H9 (cell line): ENCODE results near the gene CHRNA9. TPM values are rescaled to one million over a fixed set of nuclear protein-coding genes. Genes with fewer than 3 reads are reported as not detected.

Experiments
- DNase-seq: peaks from one replicate; pipeline ENCODE4 v3.0.0-alpha.2; 2017
- H2AFZ ChIP-seq: one replicate; pipeline ENCODE4 v1.6.1; 2013; ENCODE audit warnings: mild to moderate bottlenecking, low read length, control low read depth, moderate library complexity
- H2AK5ac ChIP-seq: 2 replicates; pipeline ENCODE4 v1.6.1; 2013; ENCODE audit warnings: low read length, control low read depth, mixed read lengths; ENCODE audit not compliant: insufficient read length
- H2BK120ac ChIP-seq: one replicate; pipeline ENCODE4 v1.6.1; 2013; ENCODE audit warnings: low read depth, mild to moderate bottlenecking, low read length, control low read depth, inconsistent platforms; ENCODE audit not compliant: poor library complexity, severe bottlenecking
- H2BK12ac ChIP-seq: 2 replicates; pipeline ENCODE4 v1.6.1; 2013; ENCODE audit warnings: low read length, control low read depth, mixed read lengths, low read depth; ENCODE audit not compliant: insufficient read length
- H2BK15ac ChIP-seq: 2 replicates; pipeline ENCODE4 v1.6.1; 2013; ENCODE audit warnings: low read depth, low read length, control low read depth
- H2BK20ac ChIP-seq: one replicate; pipeline ENCODE4 v1.6.1; 2013; ENCODE audit warnings: low read depth, mild to moderate bottlenecking, low read length, control low read depth, inconsistent platforms; ENCODE audit not compliant: poor library complexity, severe bottlenecking
- H2BK5ac ChIP-seq: 2 replicates; pipeline ENCODE4 v1.6.1; 2013; ENCODE audit warnings: low read length, control low read depth, mixed read lengths; ENCODE audit not compliant: insufficient read length
- H3K14ac ChIP-seq: 2 replicates; pipeline ENCODE4 v1.6.1; 2013; ENCODE audit warnings: low read length, control low read depth; ENCODE audit not compliant: insufficient read depth
- H3K18ac ChIP-seq: 2 replicates; pipeline ENCODE4 v1.6.1; 2013; ENCODE audit warnings: low read depth, mild to moderate bottlenecking, mixed read lengths, low read length, control low read depth; ENCODE audit not compliant: insufficient read length
- H3K23ac ChIP-seq: 2 replicates; pipeline ENCODE4 v1.6.1; 2013; ENCODE audit warnings: low read length, control low read depth, mixed read lengths, low read depth; ENCODE audit not compliant: insufficient read length
- H3K23me2 ChIP-seq: 2 replicates; pipeline ENCODE4 v1.6.1; 2013; ENCODE audit warnings: low read depth, mild to moderate bottlenecking, mixed read lengths, low read length, control low read depth; ENCODE audit not compliant: insufficient read length, poor library complexity, severe bottlenecking
- H3K27ac ChIP-seq: 2 replicates; pipeline ENCODE4 v1.5.1; 2013; ENCODE audit warnings: low read length, control low read depth, mixed read lengths, low read depth; ENCODE audit not compliant: insufficient read length
- H3K27me3 ChIP-seq: 2 replicates; pipeline ENCODE4 v1.6.1; 2013; ENCODE audit warnings: low read length, control low read depth, inconsistent platforms; ENCODE audit not compliant: insufficient read depth
- H3K4ac ChIP-seq: 2 replicates; pipeline ENCODE4 v1.6.1; 2013; ENCODE audit warnings: low read depth, mild to moderate bottlenecking, control low read depth, inconsistent platforms, low read length, moderate library complexity
- H3K4me1 ChIP-seq: 2 replicates; pipeline ENCODE4 v1.6.1; 2013; ENCODE audit warnings: low read length, control low read depth, inconsistent platforms; ENCODE audit not compliant: insufficient read depth
- H3K4me2 ChIP-seq: 2 replicates; pipeline ENCODE4 v1.6.1; 2013; ENCODE audit warnings: low read length, control low read depth, mixed read lengths; ENCODE audit not compliant: insufficient read length, insufficient read depth
- H3K56ac ChIP-seq: 2 replicates; pipeline ENCODE4 v1.6.1; 2013; ENCODE audit warnings: low read depth, mild to moderate bottlenecking, mixed read lengths, low read length, control low read depth; ENCODE audit not compliant: insufficient read length
- H3K79me1 ChIP-seq: 2 replicates; pipeline ENCODE4 v1.6.1; 2013; ENCODE audit warnings: low read depth, mild to moderate bottlenecking, moderate library complexity, low read length, control low read depth, inconsistent platforms; ENCODE audit not compliant: insufficient read depth, poor library complexity, severe bottlenecking
- H3K79me2 ChIP-seq: 2 replicates; pipeline ENCODE4 v1.6.1; 2013; ENCODE audit warnings: low read length, control low read depth, inconsistent platforms; ENCODE audit not compliant: insufficient read depth
- H3K9ac ChIP-seq: 2 replicates; pipeline ENCODE4 v1.6.1; 2013; ENCODE audit warnings: low read length, control low read depth, mixed read lengths; ENCODE audit not compliant: insufficient read length; ENCODE audit errors: extremely low read depth
- H3K9me3 ChIP-seq: one replicate; pipeline ENCODE4 v1.6.1; 2013; ENCODE audit warnings: low read depth, low read length, inconsistent platforms; ENCODE audit not compliant: control insufficient read depth
- H3T11ph ChIP-seq: one replicate; pipeline ENCODE4 v1.6.1; 2013; ENCODE audit warnings: mild to moderate bottlenecking, low read length, control low read depth, inconsistent platforms
- H4K20me1 ChIP-seq: one replicate; pipeline ENCODE4 v1.6.1; 2013; ENCODE audit not compliant: control insufficient read depth, insufficient read length, insufficient read depth
- H4K5ac ChIP-seq: 2 replicates; pipeline ENCODE4 v1.6.1; 2013; ENCODE audit warnings: low read depth, mild to moderate bottlenecking, mixed read lengths, low read length, control low read depth; ENCODE audit not compliant: insufficient read length
- H4K8ac ChIP-seq: replicated peaks from 2 replicates; pipeline ENCODE4 v1.6.1; 2013; ENCODE audit warnings: low read length, control low read depth, mixed read lengths, low read depth; ENCODE audit not compliant: insufficient read length
- H4K91ac ChIP-seq: 2 replicates; pipeline ENCODE4 v1.6.1; 2013; ENCODE audit warnings: low read depth, mild to moderate bottlenecking, moderate library complexity, mixed read lengths, low read length, control low read depth; ENCODE audit not compliant: insufficient read length
- H3K27ac Mint-ChIP-seq, 3 experiments: 2 replicates in 2 of 3; 3 replicates in 1 of 3; pipeline ENCODE4 v1.8.0; 2020 to 2021; ENCODE audit warnings: mixed read lengths in 3 of 3, mild to moderate bottlenecking in 1 of 3, moderate library complexity in 1 of 3
- H3K27me3 Mint-ChIP-seq: 2 replicates; pipeline ENCODE4 v1.8.0; 2021; ENCODE audit warnings: low read depth, mild to moderate bottlenecking, moderate library complexity, mixed read lengths
- H3K36me3 Mint-ChIP-seq, 3 experiments: 2 replicates in 2 of 3; 3 replicates in 1 of 3; pipeline ENCODE4 v1.8.0; 2020 to 2021; ENCODE audit warnings: low read depth in 3 of 3, mixed read lengths in 3 of 3; ENCODE audit not compliant: insufficient read depth in 1 of 3
- H3K4me1 Mint-ChIP-seq, 2 experiments: 2 replicates each; pipeline ENCODE4 v1.8.0; 2020; ENCODE audit warnings: mixed read lengths in 2 of 2
- H3K4me3 Mint-ChIP-seq, 2 experiments: 2 replicates in 1 of 2; 3 replicates in 1 of 2; pipeline ENCODE4 v1.8.0; 2020 to 2021; ENCODE audit warnings: mild to moderate bottlenecking in 2 of 2, mixed read lengths in 2 of 2, moderate library complexity in 1 of 2
- H3K9me3 Mint-ChIP-seq, 2 experiments: 2 replicates in 1 of 2; 3 replicates in 1 of 2; pipeline ENCODE4 v1.8.0; 2020; ENCODE audit warnings: mild to moderate bottlenecking in 2 of 2, mixed read lengths in 2 of 2, moderate library complexity in 1 of 2
- CTCF ChIP-seq: fragments of 200-600 bp; sonication (generic); conservative IDR thresholded peaks from 3 replicates; pipeline ENCODE4 v1.8.0; 2021; ENCODE audit warnings: antibody characterized with exemption, mild to moderate bottlenecking
- WGBS: extraction: QIAGEN DNeasy Blood & Tissue Kit; methylation state at CpG from one replicate; pipeline ENCODE4 v1.1.7; 2013; ENCODE audit warnings: missing lambda C conversion rate, low lambda C conversion rate, mixed read lengths; ENCODE audit not compliant: insufficient read length; ENCODE audit errors: extremely low coverage; 5-methylcytosine and 5-hydroxymethylcytosine counted together
- total RNA-seq: library from RNA; stranded (reverse); gene quantifications from 2 replicates; pipeline ENCODE4 v1.2.1, GENCODE V29; 2021

Gene CHRNA9
- total RNA-seq, 1 experiment from 2014 or later: 1.2 TPM

- TF ChIP-seq CTCF: no peak
- Histone ChIP-seq H4K20me1 (no peaks in the 10 kb centered on the region), H2BK20ac (no peak overlapping the region), H3K79me1 (no peaks in the 10 kb centered on the region), H3K9me3 (peaks cover 7% of the 10 kb centered on the region), H4K91ac (no peak overlapping the region), H2BK12ac (no peak overlapping the region), H3K79me2 (no peaks in the 10 kb centered on the region), H3T11ph (no peak overlapping the region), H3K27me3 (no peaks in the 10 kb centered on the region), H3K14ac (no peak overlapping the region), H2AFZ (no peak overlapping the region), H3K4ac (no peak overlapping the region), H4K5ac (no peak overlapping the region), H3K23ac (no peak overlapping the region), H3K9ac (no peak overlapping the region), H2BK120ac (no peak overlapping the region), H3K4me2 (no peak overlapping the region), H3K56ac (no peak overlapping the region), H3K4me1 (peaks cover 10% of the 10 kb centered on the region), H3K27ac (no peak overlapping the region), H2BK15ac (no peak overlapping the region), H2BK5ac (no peak overlapping the region), H4K8ac (no peak overlapping the region), H2AK5ac (no peak overlapping the region), H3K23me2 (no peaks in the 10 kb centered on the region), H3K18ac (no peak overlapping the region)
- no CpG with 5 or more reads among the region's 3 CpGs for WGBS
- no peak for DNase-seq
- Mint-ChIP-seq H3K4me3 (no peak overlapping the region), H3K36me3 (peaks cover 5 to 11% (median 8%) of the 10 kb centered on the region in 3 experiments), H3K9me3 (peaks cover 10 to 18% of the 10 kb centered on the region in 2 experiments), H3K4me1 (peaks cover 43 to 47% of the 10 kb centered on the region in 2 experiments), H3K27me3 (no peaks in the 10 kb centered on the region; the same call in 1 of the 2 replicates), H3K27ac (peak overlapping the region in 1 of 3 experiments; percentile 68; a peak in 1 of 7 replicates)
Measured at GRCh38 chr4:40306226-40306625, 28.9 kb upstream of the CHRNA9 start.
